Esophagus muscularis mucosa (tissue), 4 donors: ENCODE data around the gene RNF13. TPM values are rescaled to one million over a fixed set of nuclear protein-coding genes. Genes with fewer than 3 reads are reported as not detected.

Experiments
- DNase-seq: peaks from one replicate; pipeline ENCODE4 v3.0.0-alpha.2; 2017; ENCODE audit errors: extremely low spot score
- H3K27ac ChIP-seq, 4 donors: fragments of 200-600 bp; sonication (generic); replicated peaks in 1 of 4; 1 replicate in 3 of 4; 2 replicates in 1 of 4; pipeline ENCODE4 v1.5.1; 2016 to 2019; ENCODE audit warnings: mild to moderate bottlenecking in 1 of 4
- H3K27me3 ChIP-seq, 4 donors: fragments of 200-600 bp; sonication (generic); one replicate each; pipeline versions ENCODE4 v1.5.1 to v1.6.0; 2016 to 2019
- H3K36me3 ChIP-seq, 4 donors: fragments of 200-600 bp; sonication (generic); one replicate each; pipeline ENCODE4 v1.5.1; 2016 to 2019
- H3K4me1 ChIP-seq, 4 donors: fragments of 200-600 bp; sonication (generic); one replicate each; pipeline ENCODE4 v1.5.1; 2016 to 2019
- H3K4me3 ChIP-seq, 4 donors: fragments of 200-600 bp; sonication (generic); 1 replicate in 2 of 4; 2 replicates in 2 of 4; pipeline ENCODE4 v1.5.1; 2016 to 2019; ENCODE audit warnings: mild to moderate bottlenecking in 4 of 4, moderate library complexity in 1 of 4
- H3K9me3 ChIP-seq, 4 donors: fragments of 200-600 bp; sonication (generic); 1 replicate in 3 of 4; 2 replicates in 1 of 4; pipeline ENCODE4 v1.5.1; 2016 to 2019
- EP300 ChIP-seq: sonication (generic); formaldehyde crosslinking; IDR thresholded peaks from one replicate; pipeline ENCODE4 v1.6.1; 2017; ENCODE audit warnings: antibody characterized with exemption
- POLR2A ChIP-seq: fragments of 450-650 bp; IDR thresholded peaks from one replicate; pipeline ENCODE4 v1.6.1; 2017; ENCODE audit warnings: antibody characterized with exemption, moderate library complexity, mild to moderate bottlenecking, low read depth
- POLR2AphosphoS5 ChIP-seq, 2 donors: sonication (generic); formaldehyde crosslinking; IDR thresholded peaks; one replicate each; pipeline ENCODE4 v1.6.1; 2017; ENCODE audit warnings: antibody characterized with exemption in 2 of 2
- WGBS: methylation state at CpG from one replicate; pipeline ENCODE4 v1.1.5; 2018; 5-methylcytosine and 5-hydroxymethylcytosine counted together
- intact Hi-C: fragments of 100-400 bp; cut with DNase I; formaldehyde crosslinking; loops from one replicate; pipeline ENCODE4 v1.15.1; 2023
- total RNA-seq, 4 donors: library from RNA; depleted of rRNA; stranded (reverse); fragments of >200 nt; gene quantifications; one replicate each; pipeline versions ENCODE4 v1.1.0 to v1.2.1, GENCODE V29; 2016
- TF ChIP-seq, protein P1 (sequence below), 3 experiments: fragments of 200-600 bp in 2 of 3; fragments of 450-650 bp in 1 of 3; sonication (generic) in 2 of 3; IDR thresholded peaks; one replicate each; pipeline ENCODE4 v1.5.1; 2017 to 2019; ENCODE audit warnings: antibody characterized with exemption in 3 of 3, mild to moderate bottlenecking in 2 of 3, moderate library complexity in 1 of 3

The RNF13 gene
- total RNA-seq, 4 donors from 2014 or later: 52.9 to 95.1 (median 78.2) TPM

DNA sequence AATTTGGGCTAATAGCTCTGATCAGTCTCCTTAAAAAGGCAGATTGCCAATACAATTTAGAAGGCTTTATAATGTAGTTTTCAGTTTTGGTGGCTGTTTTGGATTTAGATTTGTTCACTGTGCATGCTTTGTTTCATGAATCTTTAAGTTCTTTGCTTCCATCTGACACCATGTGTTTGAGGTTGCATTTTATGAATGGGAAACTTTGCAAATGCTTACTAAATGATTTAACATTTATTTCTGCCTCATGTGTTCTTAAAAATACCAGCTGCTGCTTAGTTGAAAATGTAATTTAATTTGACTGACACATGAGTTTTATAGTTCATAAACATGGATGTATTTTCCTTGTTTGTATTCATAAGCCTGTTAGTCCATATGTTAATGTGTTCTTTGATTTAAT, 78.6 kb downstream of the RNF13 start:
- Histone ChIP-seq H3K27ac (no peak overlapping the region), H3K4me1 (peaks cover 26 to 40% (median 29%) of the 10 kb centered on the region in 4 donors), H3K9me3 (no peaks in the 10 kb centered on the region), H3K36me3 (peaks cover 0 to 20% (median 5%) of the 10 kb centered on the region in 4 donors), H3K4me3 (no peak overlapping the region), H3K27me3 (no peaks in the 10 kb centered on the region)
- intact Hi-C loops: no loop called here
- DNase-seq: no peak
- TF ChIP-seq POLR2AphosphoS5 (IDR thresholded peaks at IDR 0.05): no peak
- TF ChIP-seq EP300: no peak
- TF ChIP-seq POLR2A: no peak

DNA sequence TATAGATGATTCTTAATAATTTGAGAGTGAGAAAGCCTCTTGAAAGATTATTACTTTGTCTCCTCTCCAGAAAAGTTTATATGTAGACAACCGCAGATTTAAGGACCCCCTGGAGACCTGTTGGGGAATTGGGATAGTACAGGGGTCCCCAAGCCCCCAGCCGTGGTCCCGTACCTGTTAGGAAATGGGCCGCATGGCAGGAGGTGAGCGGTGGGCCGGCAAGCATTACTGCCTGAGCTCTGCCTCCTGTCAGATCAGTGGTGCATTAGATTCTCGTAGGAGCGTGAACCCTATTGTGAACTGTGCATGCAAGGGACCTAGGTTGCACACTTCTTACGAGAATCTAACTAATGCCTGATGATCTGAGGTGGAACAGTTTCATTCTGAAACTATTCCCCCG, 79.4 kb downstream of the RNF13 start:
- intact Hi-C loops: no loop called here
- Histone ChIP-seq H3K27ac (no peak overlapping the region), H3K36me3 (peaks cover 0 to 16% (median 2%) of the 10 kb centered on the region in 4 donors), H3K9me3 (no peaks in the 10 kb centered on the region), H3K4me3 (no peak overlapping the region), H3K27me3 (no peaks in the 10 kb centered on the region), H3K4me1 (peaks cover 26 to 40% (median 29%) of the 10 kb centered on the region in 4 donors)
- TF ChIP-seq EP300: no peak
- no peak for TF ChIP-seq POLR2A
- no peak for TF ChIP-seq POLR2AphosphoS5 (IDR thresholded peaks at IDR 0.05)
- 92% methylated on average over 9 of the region's 10 CpGs for WGBS
- no peak for DNase-seq

DNA sequence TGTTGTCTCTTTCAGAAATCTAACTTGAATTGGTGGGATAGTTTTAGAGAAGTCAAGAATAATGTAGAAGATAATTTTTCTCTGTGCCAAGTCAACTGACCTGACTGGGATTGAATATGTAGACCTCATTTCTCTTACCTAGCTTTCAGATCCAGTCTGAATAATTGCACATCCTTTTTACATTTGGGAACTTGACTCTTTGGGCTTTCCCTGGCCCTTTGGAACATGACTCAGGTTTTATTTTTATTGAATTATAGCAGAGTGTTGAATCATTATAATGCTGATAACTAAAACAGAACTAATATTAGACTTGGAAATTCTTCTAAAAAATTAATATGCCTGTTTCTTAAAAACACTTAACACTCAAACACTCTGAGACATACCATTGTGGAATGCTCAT, 81.2 kb downstream of the RNF13 start:
- Histone ChIP-seq H3K36me3 (peaks cover 0 to 11% (median 0%) of the 10 kb centered on the region in 4 donors), H3K4me3 (no peak overlapping the region), H3K27me3 (no peaks in the 10 kb centered on the region), H3K9me3 (no peaks in the 10 kb centered on the region), H3K4me1 (peaks cover 26 to 48% (median 37%) of the 10 kb centered on the region in 4 donors), H3K27ac (no peak overlapping the region)
- no peak for DNase-seq
- TF ChIP-seq POLR2A (no peak), EP300 (no peak), POLR2AphosphoS5 (IDR thresholded peaks at IDR 0.05) (no peak)
- TF ChIP-seq, protein P1, sequence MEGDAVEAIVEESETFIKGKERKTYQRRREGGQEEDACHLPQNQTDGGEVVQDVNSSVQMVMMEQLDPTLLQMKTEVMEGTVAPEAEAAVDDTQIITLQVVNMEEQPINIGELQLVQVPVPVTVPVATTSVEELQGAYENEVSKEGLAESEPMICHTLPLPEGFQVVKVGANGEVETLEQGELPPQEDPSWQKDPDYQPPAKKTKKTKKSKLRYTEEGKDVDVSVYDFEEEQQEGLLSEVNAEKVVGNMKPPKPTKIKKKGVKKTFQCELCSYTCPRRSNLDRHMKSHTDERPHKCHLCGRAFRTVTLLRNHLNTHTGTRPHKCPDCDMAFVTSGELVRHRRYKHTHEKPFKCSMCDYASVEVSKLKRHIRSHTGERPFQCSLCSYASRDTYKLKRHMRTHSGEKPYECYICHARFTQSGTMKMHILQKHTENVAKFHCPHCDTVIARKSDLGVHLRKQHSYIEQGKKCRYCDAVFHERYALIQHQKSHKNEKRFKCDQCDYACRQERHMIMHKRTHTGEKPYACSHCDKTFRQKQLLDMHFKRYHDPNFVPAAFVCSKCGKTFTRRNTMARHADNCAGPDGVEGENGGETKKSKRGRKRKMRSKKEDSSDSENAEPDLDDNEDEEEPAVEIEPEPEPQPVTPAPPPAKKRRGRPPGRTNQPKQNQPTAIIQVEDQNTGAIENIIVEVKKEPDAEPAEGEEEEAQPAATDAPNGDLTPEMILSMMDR (IDR thresholded peaks at IDR 0.05): no peak
- intact Hi-C loops: no loop called here

DNA sequence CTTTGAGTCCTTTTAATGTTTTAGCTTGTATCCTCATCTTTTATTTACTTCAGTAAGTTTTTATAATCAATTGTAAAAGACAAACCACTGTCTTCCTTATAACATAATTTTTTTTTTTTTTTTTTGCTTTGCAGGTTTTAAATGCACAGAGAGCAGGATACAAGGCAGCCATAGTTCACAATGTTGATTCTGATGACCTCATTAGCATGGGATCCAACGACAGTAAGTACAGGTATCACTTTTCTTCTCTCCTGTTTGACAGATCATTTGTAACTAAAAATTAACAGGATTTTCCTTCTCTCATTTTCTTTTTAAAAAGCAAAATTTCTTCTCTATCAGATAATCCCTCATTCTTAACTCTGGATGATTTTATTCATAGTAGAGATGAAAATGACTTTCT, 82.3 kb downstream of the RNF13 start:
- Histone ChIP-seq H3K4me3 (no peak overlapping the region), H3K9me3 (no peaks in the 10 kb centered on the region), H3K27ac (no peak overlapping the region), H3K27me3 (no peaks in the 10 kb centered on the region), H3K4me1 (peaks cover 22 to 47% (median 37%) of the 10 kb centered on the region in 4 donors), H3K36me3 (peaks cover 0 to 11% (median 0%) of the 10 kb centered on the region in 4 donors)
- 71% methylated on average over 1 of the region's 1 CpG for WGBS
- intact Hi-C loops: no loop called here
- no peak for TF ChIP-seq POLR2AphosphoS5 (IDR thresholded peaks at IDR 0.05)
- TF ChIP-seq POLR2A: no peak
- no peak for TF ChIP-seq EP300
- TF ChIP-seq, protein P1 (IDR thresholded peaks at IDR 0.05): no peak
- DNase-seq: no peak

DNA sequence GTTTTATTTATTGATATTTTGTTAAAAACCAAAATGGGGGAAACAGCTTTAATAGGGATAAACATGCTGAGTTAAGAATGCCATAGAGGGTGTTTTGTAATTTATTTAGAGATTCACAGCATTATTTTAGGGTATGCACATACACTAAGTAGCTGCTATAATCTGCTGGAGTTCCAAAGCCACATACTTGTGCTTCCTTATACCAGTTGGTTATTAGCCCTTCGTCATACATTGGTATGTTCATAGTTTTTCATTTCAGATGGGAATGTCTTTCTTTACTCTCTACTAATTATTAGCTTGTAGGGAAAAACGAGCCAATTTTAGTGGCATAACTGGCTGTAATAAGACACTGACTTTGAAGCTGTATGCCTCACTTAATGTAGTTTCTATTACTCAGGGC, 82.8 kb downstream of the RNF13 start:
- H3K4me3 ChIP-seq: no peak overlapping the region
- intact Hi-C loops: no loop called here
- DNase-seq: no peak
- WGBS: 91% methylated on average over 2 of the region's 2 CpGs
- H3K4me1 ChIP-seq: peaks cover 18 to 43% (median 35%) of the 10 kb centered on the region in 4 donors
- H3K9me3 ChIP-seq: no peaks in the 10 kb centered on the region
- peaks cover 0 to 11% (median 0%) of the 10 kb centered on the region in 4 donors for H3K36me3 ChIP-seq
- H3K27ac ChIP-seq: no peak overlapping the region
- TF ChIP-seq POLR2A (no peak), POLR2AphosphoS5 (IDR thresholded peaks at IDR 0.05) (no peak), EP300 (no peak)
- TF ChIP-seq, protein P1 (IDR thresholded peaks at IDR 0.05): no peak
- no peaks in the 10 kb centered on the region for H3K27me3 ChIP-seq

DNA sequence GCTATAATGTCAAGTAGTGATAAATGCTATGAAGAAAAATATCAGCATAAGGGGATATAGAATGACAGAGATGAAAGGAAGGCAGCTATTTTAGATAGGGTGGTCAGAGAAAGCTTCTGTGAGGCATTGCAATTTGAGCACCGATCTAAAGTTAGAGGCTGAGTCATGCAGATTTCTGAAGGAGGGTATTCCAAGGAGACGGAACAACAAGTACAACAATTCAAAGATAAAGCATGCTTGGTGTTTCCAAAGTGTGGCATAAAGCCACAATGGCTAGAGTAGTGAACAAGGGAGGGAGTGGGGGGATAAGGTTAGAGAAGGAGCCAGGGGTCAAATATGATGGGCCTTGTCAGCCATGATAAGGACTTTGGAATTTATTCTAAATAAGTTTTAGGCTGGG, 85.8 kb downstream of the RNF13 start:
- no peak overlapping the region for H3K27ac ChIP-seq
- intact Hi-C loops: no loop called here
- TF ChIP-seq, protein P1 (IDR thresholded peaks at IDR 0.05): no peak
- TF ChIP-seq EP300 (no peak), POLR2A (no peak), POLR2AphosphoS5 (IDR thresholded peaks at IDR 0.05) (no peak)

More for the DNA sequence above, 85.8 kb downstream of the RNF13 start:
- no peak for DNase-seq
- no peaks in the 10 kb centered on the region for H3K9me3 ChIP-seq
- WGBS: 47% methylated on average over 2 of the region's 2 CpGs
- H3K27me3 ChIP-seq: no peaks in the 10 kb centered on the region
- H3K4me1 ChIP-seq: peaks cover 0 to 24% (median 17%) of the 10 kb centered on the region in 4 donors
- peaks cover 0 to 11% (median 0%) of the 10 kb centered on the region in 4 donors for H3K36me3 ChIP-seq
- H3K4me3 ChIP-seq: no peak overlapping the region
